Smooth muscle cell (in vitro differentiated cells): Measurements from ENCODE around the gene VWA3A. TPM values are rescaled to one million over a fixed set of nuclear protein-coding genes. Genes with fewer than 3 reads are reported as not detected.

Source experiments
- DNase-seq: peaks from one replicate; lab custom pipeline; 2025; ENCODE audit not compliant: unreplicated experiment; lab: John Stamatoyannopoulos, UW
- H2AFZ ChIP-seq: fragments of 200-600 bp; sonication (generic); 2 replicates; pipeline ENCODE4 v1.6.0; 2016; ENCODE audit warnings: antibody characterized with exemption, low read depth, mild to moderate bottlenecking
- H3F3A ChIP-seq: fragments of 200-600 bp; sonication (generic); 2 replicates; pipeline ENCODE4 v1.6.0; 2017; ENCODE audit warnings: antibody characterized with exemption, low read depth
- H3K27ac ChIP-seq: fragments of 200-600 bp; sonication (generic); 2 replicates; pipeline ENCODE4 v1.5.1; 2016; ENCODE audit warnings: low read depth, mild to moderate bottlenecking
- H3K27me3 ChIP-seq: fragments of 200-600 bp; sonication (generic); 2 replicates; pipeline ENCODE4 v1.6.1; 2016; ENCODE audit warnings: low read depth, mild to moderate bottlenecking
- H3K36me3 ChIP-seq: fragments of 200-600 bp; sonication (generic); 2 replicates; pipeline ENCODE4 v1.5.1; 2016; ENCODE audit warnings: low read depth
- H3K4me1 ChIP-seq: fragments of 200-600 bp; sonication (generic); 2 replicates; pipeline ENCODE4 v1.5.1; 2016; ENCODE audit warnings: low read depth
- H3K4me2 ChIP-seq: fragments of 200-600 bp; sonication (generic); 2 replicates; pipeline ENCODE4 v1.6.0; 2016; ENCODE audit warnings: mild to moderate bottlenecking
- H3K4me3 ChIP-seq: fragments of 200-600 bp; sonication (generic); 2 replicates; pipeline ENCODE4 v1.5.1; 2016; ENCODE audit warnings: mild to moderate bottlenecking
- H3K79me2 ChIP-seq: fragments of 200-600 bp; sonication (generic); 2 replicates; pipeline ENCODE4 v1.6.0; 2016; ENCODE audit warnings: low read depth, mild to moderate bottlenecking
- H3K9ac ChIP-seq: fragments of 200-600 bp; sonication (generic); 2 replicates; pipeline ENCODE4 v1.6.0; 2016; ENCODE audit warnings: low read depth
- H3K9me3 ChIP-seq: fragments of 200-600 bp; sonication (generic); replicated peaks from 2 replicates; pipeline ENCODE4 v1.5.1; 2016; ENCODE audit warnings: low read depth
- H4K20me1 ChIP-seq: fragments of 200-600 bp; sonication (generic); 2 replicates; pipeline ENCODE4 v1.6.0; 2016; ENCODE audit warnings: low read depth
- CTCF ChIP-seq: fragments of 200-600 bp; sonication (generic); IDR thresholded peaks from 2 replicates; pipeline ENCODE4 v1.5.1; 2017; ENCODE audit warnings: borderline replicate concordance, mild to moderate bottlenecking, antibody characterized with exemption; ENCODE audit not compliant: insufficient read depth, poor library complexity, severe bottlenecking
- WGBS: methylation state at CpG from one replicate; pipeline ENCODE4 v1.1.7; 2016; ENCODE audit warnings: low lambda C conversion rate; 5-methylcytosine and 5-hydroxymethylcytosine counted together
- polyA plus RNA-seq: library from polyadenylated mRNA; unstranded; fragments of >200 nt; fragmentation: Nextera tagmentation; extraction: Ambion mirVana; gene quantifications from 2 replicates; pipeline ENCODE4 v1.2.1, GENCODE V29; 2016
- total RNA-seq: library from RNA; depleted of rRNA; stranded (reverse); fragments of >200 nt; gene quantifications from 2 replicates; pipeline ENCODE4 v1.2.3, GENCODE V29; 2014

The VWA3A gene
- total and polyA plus RNA-seq, 2 experiments from 2014 or later: not detected

- H3K9ac ChIP-seq: no peak overlapping the region
Observed at GRCh38 chr16:22183335-22183734, 91.0 kb downstream of the VWA3A start.

GRCh38 chr16:22183901-22184614 is 91.7 kb downstream of the VWA3A start:
- Histone ChIP-seq H3K36me3 (no peaks in the 10 kb centered on the region), H3K79me2 (no peaks in the 10 kb centered on the region), H3K27ac (no peak overlapping the region), H3K9me3 (no peaks in the 10 kb centered on the region), H3K4me1 (no peaks in the 10 kb centered on the region), H4K20me1 (no peaks in the 10 kb centered on the region), H3K27me3 (no peaks in the 10 kb centered on the region), H3K9ac (no peak overlapping the region), H3K4me2 (no peak overlapping the region), H2AFZ (no peak overlapping the region), H3K4me3 (no peak overlapping the region), H3F3A (no peaks in the 10 kb centered on the region)
- WGBS: 82% methylated on average over 11 of the region's 11 CpGs
- DNase-seq: no peak
- TF ChIP-seq CTCF: no peak

More at GRCh38 chr16:22183335-22183734, 91.0 kb downstream of the VWA3A start:
- Histone ChIP-seq H2AFZ (no peak overlapping the region), H3K9me3 (no peaks in the 10 kb centered on the region), H3K27ac (no peak overlapping the region), H3F3A (no peaks in the 10 kb centered on the region), H4K20me1 (no peaks in the 10 kb centered on the region), H3K79me2 (no peaks in the 10 kb centered on the region), H3K4me2 (no peak overlapping the region), H3K36me3 (no peaks in the 10 kb centered on the region), H3K4me3 (no peak overlapping the region), H3K4me1 (no peaks in the 10 kb centered on the region), H3K27me3 (no peaks in the 10 kb centered on the region)
- TF ChIP-seq CTCF: no peak
- 90% methylated on average over 5 of the region's 5 CpGs for WGBS
- no peak for DNase-seq

- H3K9ac ChIP-seq: no peak overlapping the region
- H3K4me1 ChIP-seq: no peaks in the 10 kb centered on the region
- no peak overlapping the region for H3K4me3 ChIP-seq
- no peak overlapping the region for H3K4me2 ChIP-seq
- no peaks in the 10 kb centered on the region for H3K27me3 ChIP-seq
- no peaks in the 10 kb centered on the region for H4K20me1 ChIP-seq
- DNase-seq: no peak
- no peaks in the 10 kb centered on the region for H3K79me2 ChIP-seq
- no peak overlapping the region for H2AFZ ChIP-seq
- H3K36me3 ChIP-seq: no peaks in the 10 kb centered on the region
- no peak for TF ChIP-seq CTCF
- WGBS: 91% methylated on average over 6 of the region's 6 CpGs
- H3K27ac ChIP-seq: no peak overlapping the region
- no peaks in the 10 kb centered on the region for H3K9me3 ChIP-seq
- H3F3A ChIP-seq: no peaks in the 10 kb centered on the region
Observed at GRCh38 chr16:22184615-22184968, 92.3 kb downstream of the VWA3A start.

- Histone ChIP-seq H3K79me2 (no peaks in the 10 kb centered on the region), H2AFZ (no peak overlapping the region), H3K4me3 (no peak overlapping the region), H3K36me3 (no peaks in the 10 kb centered on the region), H4K20me1 (no peaks in the 10 kb centered on the region), H3F3A (no peaks in the 10 kb centered on the region), H3K27me3 (no peaks in the 10 kb centered on the region), H3K9me3 (no peaks in the 10 kb centered on the region), H3K27ac (no peak overlapping the region), H3K9ac (no peak overlapping the region), H3K4me1 (peaks cover 1% of the 10 kb centered on the region), H3K4me2 (no peak overlapping the region)
- DNase-seq: no peak
- no peak for TF ChIP-seq CTCF
- 33% methylated on average over 3 of the region's 3 CpGs for WGBS
Observed at GRCh38 chr16:22186517-22186916, 94.2 kb downstream of the VWA3A start.
